ENCODE results near the gene TRIM39.

GRCh38 chr6:30317913-30318589 is 8.7 kb upstream of the TRIM39 start:
- TF ChIP-seq PRDM4 (tag by site-specific recombination; IDR thresholded peaks at IDR 0.05) (no peak), KLF1 (tag by site-specific recombination; IDR thresholded peaks at IDR 0.05) (no peak), BCL6B (tag by site-specific recombination; IDR thresholded peaks at IDR 0.05) (no peak), CTCF (tag by site-specific recombination; IDR thresholded peaks at IDR 0.05) (no peak), MYNN (tag by site-specific recombination; IDR thresholded peaks at IDR 0.05; ENCODE audit: borderline replicate concordance) (no peak)
